Panc1 (cell line): ENCODE measurements around the gene GTPBP8. TPM values are rescaled to one million over a fixed set of nuclear protein-coding genes. Genes with fewer than 3 reads are reported as not detected.

Experiments
- ATAC-seq: fragments of 200-7000 bp; cut with Tn5 transposase; 2 replicates; pipeline ENCODE4 v1.9.1; 2020; ENCODE audit warnings: mild to moderate bottlenecking, moderate library complexity
- BruUV-seq: library from RNA; stranded (reverse); fragments of 400-500 nt; replicated peaks from 2 replicates; lab custom pipeline; 2021; lab: Mats Ljungman, UMichigan
- CTCF ChIA-PET: fragments of 300-600 bp; sonication (Branson Sonifier 250); formaldehyde crosslinking; loops from one replicate; lab custom pipeline; 2022; ENCODE audit warnings: antibody characterized with exemption; lab: Charles Lee
- POLR2A ChIA-PET: fragments of 300-600 bp; sonication (Branson Sonifier 250); formaldehyde crosslinking; loops from one replicate; lab custom pipeline; 2022; ENCODE audit warnings: antibody characterized with exemption; lab: Charles Lee
- DNase-seq: peaks from one replicate; pipeline ENCODE4 v3.0.0-alpha.2; 2010; ENCODE audit warnings: low read depth, low spot score
- H3K27ac ChIP-seq: 2 replicates; pipeline ENCODE4 v1.5.1; 2011; ENCODE audit warnings: mild to moderate bottlenecking, low read length, inconsistent platforms
- H3K27me3 ChIP-seq: fragments of 200-500 bp; sonication (Bioruptor generic); 2 replicates; pipeline ENCODE4 v1.6.0; 2014; ENCODE audit warnings: low read length, inconsistent platforms; ENCODE audit not compliant: control insufficient read depth, insufficient read depth
- H3K36me3 ChIP-seq: fragments of 200-500 bp; sonication (Bioruptor generic); 2 replicates; pipeline ENCODE4 v1.5.1; 2014; ENCODE audit warnings: inconsistent platforms, mild to moderate bottlenecking, low read length, moderate library complexity; ENCODE audit not compliant: control insufficient read depth, insufficient read depth
- H3K4me1 ChIP-seq: 2 replicates; pipeline ENCODE4 v1.5.1; 2011; ENCODE audit warnings: inconsistent platforms, mild to moderate bottlenecking, low read length, moderate library complexity; ENCODE audit not compliant: control insufficient read depth, insufficient read depth
- H3K4me3 ChIP-seq, 2 experiments: 2 replicates each; pipeline ENCODE4 v1.5.1; 2011 to 2012; ENCODE audit warnings: low read depth in 2 of 2, low read length in 2 of 2, mild to moderate bottlenecking in 2 of 2, inconsistent platforms in 1 of 2, moderate library complexity in 1 of 2
- H3K9me3 ChIP-seq: fragments of 200-500 bp; sonication (Bioruptor generic); 2 replicates; pipeline ENCODE4 v1.5.1; 2014; ENCODE audit warnings: low read depth, mild to moderate bottlenecking, inconsistent platforms, low read length, moderate library complexity; ENCODE audit not compliant: control insufficient read depth, insufficient read depth
- CTCF ChIP-seq: fragments of 450-650 bp; IDR thresholded peaks from 2 replicates; pipeline ENCODE4 v1.5.1; 2017; ENCODE audit warnings: mild to moderate bottlenecking
- POLR2AphosphoS5 ChIP-seq: IDR thresholded peaks from 2 replicates; pipeline ENCODE4 v1.6.1; 2012; ENCODE audit warnings: mild to moderate bottlenecking, low read depth, low read length, moderate library complexity
- REST ChIP-seq, 2 experiments: IDR thresholded peaks; 2 replicates each; pipeline ENCODE4 v1.6.1; 2011 to 2012; ENCODE audit warnings: low read depth in 2 of 2, control low read depth in 1 of 2, low read length in 1 of 2, mild to moderate bottlenecking in 1 of 2, moderate library complexity in 1 of 2; ENCODE audit not compliant: insufficient read depth in 1 of 2
- SIN3A ChIP-seq: IDR thresholded peaks from 2 replicates; pipeline ENCODE4 v1.6.1; 2012; ENCODE audit warnings: low read depth, mild to moderate bottlenecking, low read length, moderate library complexity, borderline replicate concordance; ENCODE audit not compliant: insufficient read depth
- TCF7L2 ChIP-seq: IDR thresholded peaks from 2 replicates; pipeline ENCODE4 v1.6.1; 2011; ENCODE audit warnings: mild to moderate bottlenecking, low read depth, low read length, inconsistent platforms
- in situ Hi-C: cut with HindIII; loops from 2 replicates; pipeline ENCODE4 v1.10.0; 2016; ENCODE audit warnings: low sequenced_read_pairs, low pct_unique_long_range_greater_than_20kb
- intact Hi-C: fragments of 100-400 bp; cut with micrococcal nuclease; formaldehyde crosslinking; loops from one replicate; pipeline ENCODE4 v1.10.0; 2022; ENCODE audit not compliant: unreplicated experiment
- total RNA-seq: library from RNA; stranded (reverse); gene quantifications from one replicate; pipeline ENCODE4 v1.2.1, GENCODE V29; 2021; ENCODE audit not compliant: unreplicated experiment

Gene GTPBP8
- total RNA-seq, 1 experiment from 2014 or later: 16.3 TPM

GRCh38 chr3:112974178-112974517 lies 16.6 kb upstream of the GTPBP8 start:
- intact Hi-C loops: no loop called here
- CTCF ChIA-PET: no interaction called here

GRCh38 chr3:112974894-112975293 lies 15.9 kb upstream of the GTPBP8 start, which contains the start of gene CD200R1:
CD200R1 (minus strand) TSS chr3:112975103; CDS start chr3:112974857, 246 bp downstream.
- TF ChIP-seq SIN3A: no peak
- no peak for TF ChIP-seq CTCF
- TF ChIP-seq REST (IDR thresholded peaks at IDR 0.05; ENCODE audit: insufficient read depth in 1 of 2, low read depth in 2 of 2, low read length in 1 of 2): no peak
- TF ChIP-seq POLR2AphosphoS5: no peak
- no peak for TF ChIP-seq TCF7L2
- ATAC-seq: no peak
- Histone ChIP-seq H3K9me3 (no peaks in the 10 kb centered on the region), H3K4me3 (no peak within 1 kb of the TSS), H3K27me3 (peaks cover 7% of the 10 kb centered on the region; the same call in 1 of the 2 replicates), H3K36me3 (no peaks in the 10 kb centered on the region), H3K27ac (no peak within 1 kb of the TSS), H3K4me1 (no peaks in the 10 kb centered on the region)
- no peak for DNase-seq
- BruUV-seq: no TSS peak
- ChIA-PET POLR2A (no interaction called here), CTCF (no interaction called here)
- intact Hi-C loops: no loop called here
- in situ Hi-C loops: loop anchor here (25.0 kb wide), 1 partner anchor 338 kb away; the partner anchor contains the start of gene CCDC80

More at GRCh38 chr3:112974178-112974517, 16.6 kb upstream of the GTPBP8 start:
- H3K4me3 ChIP-seq: no peak overlapping the region
- H3K27me3 ChIP-seq: peaks cover 7% of the 10 kb centered on the region; the same call in 1 of the 2 replicates
- no TSS peak for BruUV-seq
- TF ChIP-seq REST (IDR thresholded peaks at IDR 0.05; ENCODE audit: insufficient read depth in 1 of 2, low read depth in 2 of 2, low read length in 1 of 2) (no peak), POLR2AphosphoS5 (no peak), SIN3A (no peak), TCF7L2 (no peak), CTCF (no peak)
- no peaks in the 10 kb centered on the region for H3K9me3 ChIP-seq
- no peaks in the 10 kb centered on the region for H3K4me1 ChIP-seq
- ATAC-seq (no peak), DNase-seq (no peak)
- H3K27ac ChIP-seq: no peak overlapping the region
- POLR2A ChIA-PET: no interaction called here
- in situ Hi-C loops: no loop called here
- H3K36me3 ChIP-seq: no peaks in the 10 kb centered on the region
